ENCODE data around the gene TUBB.

TUBB gene

DNA sequence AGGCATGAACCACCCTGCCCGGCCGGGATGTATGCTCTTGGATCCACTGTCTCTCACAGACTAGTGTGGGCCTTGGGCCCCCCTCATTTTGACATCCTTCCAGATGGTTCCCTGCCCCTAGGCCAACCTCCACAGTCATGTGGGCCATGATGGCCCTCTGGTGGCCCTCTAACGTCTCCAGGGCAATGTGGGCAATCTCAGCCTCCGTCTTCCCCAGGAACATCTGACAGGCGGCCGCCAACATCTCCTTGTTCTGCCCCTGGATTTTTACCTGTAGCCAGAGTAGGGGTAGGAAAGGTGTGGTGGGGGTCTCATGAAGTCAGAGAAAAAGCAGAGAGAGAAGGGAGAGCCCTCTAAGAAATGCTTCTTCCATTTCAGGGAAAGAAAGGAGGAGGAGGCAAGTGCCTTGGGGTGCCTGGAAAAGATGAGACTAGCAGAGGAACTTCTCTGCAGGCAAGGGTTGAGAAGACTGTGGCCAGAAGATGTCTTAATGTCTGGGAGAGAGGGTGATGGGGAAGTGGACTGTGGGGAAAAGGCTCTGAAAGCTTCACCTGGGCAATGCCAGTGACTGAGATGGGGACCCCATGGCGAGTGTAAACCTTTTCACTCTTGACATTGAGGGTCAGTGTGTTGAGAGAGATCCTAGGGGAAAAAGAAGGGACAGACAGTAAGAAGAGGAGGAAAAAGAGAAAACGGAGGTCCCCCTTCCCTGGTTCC is 21.1 kb downstream of the TUBB start:
- TF ChIP-seq CEBPB (IDR thresholded peaks at IDR 0.05) (no peak), RAD21 (IDR thresholded peaks at IDR 0.05; ENCODE audit: low read depth) (no peak)

DNA sequence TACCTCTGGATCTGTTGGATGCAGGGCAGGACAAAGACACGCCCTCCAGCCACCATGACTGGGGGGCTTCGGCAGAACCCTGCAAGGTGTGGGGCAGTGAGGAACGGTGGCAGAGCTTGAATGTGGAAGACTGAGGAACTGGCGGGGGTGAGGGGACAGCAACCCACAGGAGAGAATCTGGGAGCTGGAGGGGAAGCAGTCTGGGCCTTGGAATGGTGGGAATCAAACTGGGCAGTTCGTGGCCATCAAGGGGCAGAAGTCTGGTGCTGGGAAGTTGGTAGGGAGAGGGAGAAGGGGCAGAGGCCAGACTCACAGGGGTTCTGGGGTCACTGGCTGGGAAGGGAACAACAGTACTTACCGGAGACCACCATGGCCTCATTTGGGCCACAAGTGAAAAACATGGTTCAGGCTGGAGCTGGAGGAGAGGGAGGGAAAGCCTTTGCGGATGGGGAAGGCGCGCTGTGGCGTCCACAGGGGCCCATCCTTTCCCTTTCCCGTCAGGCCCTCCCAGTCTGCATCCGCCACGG is 21.7 kb downstream of the TUBB start:
- no peak for TF ChIP-seq RAD21 (IDR thresholded peaks at IDR 0.05; ENCODE audit: low read depth)
- TF ChIP-seq EGR1 (IDR thresholded peaks at IDR 0.05): no peak
- TF ChIP-seq CEBPB (IDR thresholded peaks at IDR 0.05): no peak
- TF ChIP-seq, protein P1, sequence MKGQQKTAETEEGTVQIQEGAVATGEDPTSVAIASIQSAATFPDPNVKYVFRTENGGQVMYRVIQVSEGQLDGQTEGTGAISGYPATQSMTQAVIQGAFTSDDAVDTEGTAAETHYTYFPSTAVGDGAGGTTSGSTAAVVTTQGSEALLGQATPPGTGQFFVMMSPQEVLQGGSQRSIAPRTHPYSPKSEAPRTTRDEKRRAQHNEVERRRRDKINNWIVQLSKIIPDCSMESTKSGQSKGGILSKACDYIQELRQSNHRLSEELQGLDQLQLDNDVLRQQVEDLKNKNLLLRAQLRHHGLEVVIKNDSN (IDR thresholded peaks at IDR 0.05): no peak
- TF ChIP-seq, protein P2, sequence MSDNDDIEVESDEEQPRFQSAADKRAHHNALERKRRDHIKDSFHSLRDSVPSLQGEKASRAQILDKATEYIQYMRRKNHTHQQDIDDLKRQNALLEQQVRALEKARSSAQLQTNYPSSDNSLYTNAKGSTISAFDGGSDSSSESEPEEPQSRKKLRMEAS (IDR thresholded peaks at IDR 0.05): no peak
- TF ChIP-seq TEAD4 (IDR thresholded peaks at IDR 0.05): no peak
- TF ChIP-seq CREB1 (IDR thresholded peaks at IDR 0.05; ENCODE audit: low read depth): no peak
- no peak for TF ChIP-seq TAF1 (IDR thresholded peaks at IDR 0.05; ENCODE audit: low read depth)
- TF ChIP-seq NFIC (IDR thresholded peaks at IDR 0.05): no peak
- TF ChIP-seq EP300 (IDR thresholded peaks at IDR 0.05; ENCODE audit: borderline replicate concordance): no peak
- TF ChIP-seq, protein P3, sequence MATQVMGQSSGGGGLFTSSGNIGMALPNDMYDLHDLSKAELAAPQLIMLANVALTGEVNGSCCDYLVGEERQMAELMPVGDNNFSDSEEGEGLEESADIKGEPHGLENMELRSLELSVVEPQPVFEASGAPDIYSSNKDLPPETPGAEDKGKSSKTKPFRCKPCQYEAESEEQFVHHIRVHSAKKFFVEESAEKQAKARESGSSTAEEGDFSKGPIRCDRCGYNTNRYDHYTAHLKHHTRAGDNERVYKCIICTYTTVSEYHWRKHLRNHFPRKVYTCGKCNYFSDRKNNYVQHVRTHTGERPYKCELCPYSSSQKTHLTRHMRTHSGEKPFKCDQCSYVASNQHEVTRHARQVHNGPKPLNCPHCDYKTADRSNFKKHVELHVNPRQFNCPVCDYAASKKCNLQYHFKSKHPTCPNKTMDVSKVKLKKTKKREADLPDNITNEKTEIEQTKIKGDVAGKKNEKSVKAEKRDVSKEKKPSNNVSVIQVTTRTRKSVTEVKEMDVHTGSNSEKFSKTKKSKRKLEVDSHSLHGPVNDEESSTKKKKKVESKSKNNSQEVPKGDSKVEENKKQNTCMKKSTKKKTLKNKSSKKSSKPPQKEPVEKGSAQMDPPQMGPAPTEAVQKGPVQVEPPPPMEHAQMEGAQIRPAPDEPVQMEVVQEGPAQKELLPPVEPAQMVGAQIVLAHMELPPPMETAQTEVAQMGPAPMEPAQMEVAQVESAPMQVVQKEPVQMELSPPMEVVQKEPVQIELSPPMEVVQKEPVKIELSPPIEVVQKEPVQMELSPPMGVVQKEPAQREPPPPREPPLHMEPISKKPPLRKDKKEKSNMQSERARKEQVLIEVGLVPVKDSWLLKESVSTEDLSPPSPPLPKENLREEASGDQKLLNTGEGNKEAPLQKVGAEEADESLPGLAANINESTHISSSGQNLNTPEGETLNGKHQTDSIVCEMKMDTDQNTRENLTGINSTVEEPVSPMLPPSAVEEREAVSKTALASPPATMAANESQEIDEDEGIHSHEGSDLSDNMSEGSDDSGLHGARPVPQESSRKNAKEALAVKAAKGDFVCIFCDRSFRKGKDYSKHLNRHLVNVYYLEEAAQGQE (IDR thresholded peaks at IDR 0.05; ENCODE audit: low read depth): no peak
- TF ChIP-seq YY1 (IDR thresholded peaks at IDR 0.05; ENCODE audit: low read depth): no peak
- no peak for TF ChIP-seq FOXM1 (IDR thresholded peaks at IDR 0.05; ENCODE audit: borderline replicate concordance, low read depth)
- no peak for TF ChIP-seq ZBTB7A (IDR thresholded peaks at IDR 0.05; ENCODE audit: low read depth)
- no peak for TF ChIP-seq TCF12 (IDR thresholded peaks at IDR 0.05; ENCODE audit: low read depth)

DNA sequence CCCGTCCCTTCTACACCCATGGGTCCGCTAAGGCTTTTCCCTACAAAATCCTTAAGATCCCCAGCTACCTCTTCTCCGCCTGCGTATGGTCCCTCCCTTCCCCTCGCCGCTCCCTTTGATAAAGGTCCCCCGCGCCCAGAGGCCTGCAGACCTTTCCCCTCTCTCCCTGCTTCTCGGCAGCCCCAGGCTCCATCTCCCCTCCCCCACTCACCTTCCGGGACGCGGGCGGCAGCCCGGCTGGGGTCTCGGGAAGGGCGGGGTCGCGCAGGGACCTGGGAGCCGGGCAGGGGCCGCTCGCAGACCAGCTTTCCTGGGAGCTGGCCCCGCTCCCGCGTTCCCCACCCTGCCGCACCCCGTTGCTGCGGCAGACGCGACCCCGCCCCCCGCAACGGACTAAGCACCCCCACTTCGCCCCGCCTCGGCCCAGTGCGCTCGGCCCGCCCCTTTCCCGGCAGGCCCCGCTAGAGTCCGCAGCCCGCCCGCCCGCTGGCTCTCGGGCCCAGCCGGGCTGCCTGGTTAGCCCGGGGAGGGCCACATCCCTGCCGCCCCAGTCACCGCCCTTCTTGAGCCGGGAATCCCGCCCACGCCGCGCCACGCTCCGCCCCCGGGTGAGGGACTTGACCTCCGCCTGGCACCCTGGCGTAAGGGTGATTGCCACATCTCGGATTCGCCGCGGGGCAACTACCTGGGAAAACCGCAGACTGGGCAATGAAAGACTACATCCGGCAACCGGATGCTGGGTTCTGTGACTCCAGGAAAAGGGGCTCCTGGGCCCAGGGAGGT is 22.4 kb downstream of the TUBB start, which contains the start of gene FLOT1:
TSS of gene FLOT1 (minus strand) at position 372 of the 783 bp plus-strand sequence. CDS start 498 bp downstream, outside the sequence.
- TF ChIP-seq CEBPB (IDR thresholded peaks at IDR 0.05) (peak; percentile 98), TAF1 (IDR thresholded peaks at IDR 0.05; ENCODE audit: low read depth) (peak; percentile 61), TCF12 (IDR thresholded peaks at IDR 0.05; ENCODE audit: low read depth) (peak; percentile 92), ZBTB7A (IDR thresholded peaks at IDR 0.05; ENCODE audit: low read depth) (peak; percentile 65; the same call in 1 of the 2 replicates), EGR1 (IDR thresholded peaks at IDR 0.05) (peak; percentile 98), NFIC (IDR thresholded peaks at IDR 0.05) (peak; percentile 75), TEAD4 (IDR thresholded peaks at IDR 0.05) (peak; percentile 61; the same call in 1 of the 2 replicates), FOXM1 (IDR thresholded peaks at IDR 0.05; ENCODE audit: borderline replicate concordance, low read depth) (peak; percentile 71), CREB1 (IDR thresholded peaks at IDR 0.05; ENCODE audit: low read depth) (no peak; the same call in 1 of the 2 replicates), YY1 (IDR thresholded peaks at IDR 0.05; ENCODE audit: low read depth) (no peak; the same call in 1 of the 2 replicates), EP300 (IDR thresholded peaks at IDR 0.05; ENCODE audit: borderline replicate concordance) (peak; percentile 91)
- TF ChIP-seq, protein P2 (IDR thresholded peaks at IDR 0.05): no peak; the same call in 1 of the 2 replicates
- TF ChIP-seq, protein P1 (IDR thresholded peaks at IDR 0.05): 0 out of 2 replicates have a peak, but pooled peaks have one; percentile 13

DNA sequence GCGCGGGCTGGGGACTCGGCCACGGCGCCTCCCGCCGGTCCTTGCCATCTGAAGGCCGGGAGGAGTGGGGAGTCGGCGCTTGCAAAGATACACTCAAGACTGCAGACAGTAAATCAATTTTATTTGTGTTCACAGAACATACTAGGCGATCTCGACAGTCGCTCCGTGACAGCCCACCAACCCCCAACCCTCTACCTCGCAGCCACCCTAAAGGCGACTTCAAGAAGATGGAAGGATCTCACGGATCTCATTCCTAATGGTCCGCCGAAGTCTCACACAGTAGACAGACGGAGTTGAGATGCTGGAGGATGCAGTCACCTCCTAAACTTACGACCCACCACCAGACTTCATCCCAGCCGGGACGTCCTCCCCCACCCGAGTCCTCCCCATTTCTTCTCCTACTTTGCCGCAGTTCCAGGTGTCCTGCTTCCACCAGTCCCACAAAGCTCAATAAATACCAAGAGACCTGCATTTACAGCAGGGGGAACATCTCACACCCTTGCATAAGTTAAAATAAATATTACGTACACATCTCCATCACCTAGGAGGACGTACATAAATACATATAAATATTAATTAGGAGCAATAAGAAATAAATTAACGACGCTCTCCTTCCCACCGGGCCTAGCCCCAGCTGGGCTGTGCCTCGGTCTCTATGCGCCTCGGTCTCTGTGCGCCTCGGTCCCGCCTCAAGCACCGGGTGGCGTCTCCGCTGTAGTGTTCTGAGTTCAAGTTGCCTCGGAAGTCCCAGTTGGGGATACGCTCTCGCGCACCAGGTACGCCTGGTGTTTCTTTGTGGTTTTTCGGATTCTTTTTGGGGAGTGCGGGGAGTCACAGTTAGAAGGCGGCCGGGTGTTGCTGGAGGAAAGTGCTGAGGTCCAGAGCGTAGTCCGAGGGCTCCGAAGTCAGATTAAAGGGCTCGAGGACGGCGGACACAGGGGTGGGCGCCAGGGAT is 23.2 kb downstream of the TUBB start:
- no peak for TF ChIP-seq EGR1 (IDR thresholded peaks at IDR 0.05)
- TF ChIP-seq YY1 (IDR thresholded peaks at IDR 0.05; ENCODE audit: low read depth): no peak
- TF ChIP-seq, protein P1 (IDR thresholded peaks at IDR 0.05): no peak
- no peak for TF ChIP-seq EP300 (IDR thresholded peaks at IDR 0.05; ENCODE audit: borderline replicate concordance)
- TF ChIP-seq TEAD4 (IDR thresholded peaks at IDR 0.05): no peak
- no peak for TF ChIP-seq NFIC (IDR thresholded peaks at IDR 0.05)
- no peak for TF ChIP-seq RAD21 (IDR thresholded peaks at IDR 0.05; ENCODE audit: low read depth)
- TF ChIP-seq ZBTB7A (IDR thresholded peaks at IDR 0.05; ENCODE audit: low read depth): no peak

DNA sequence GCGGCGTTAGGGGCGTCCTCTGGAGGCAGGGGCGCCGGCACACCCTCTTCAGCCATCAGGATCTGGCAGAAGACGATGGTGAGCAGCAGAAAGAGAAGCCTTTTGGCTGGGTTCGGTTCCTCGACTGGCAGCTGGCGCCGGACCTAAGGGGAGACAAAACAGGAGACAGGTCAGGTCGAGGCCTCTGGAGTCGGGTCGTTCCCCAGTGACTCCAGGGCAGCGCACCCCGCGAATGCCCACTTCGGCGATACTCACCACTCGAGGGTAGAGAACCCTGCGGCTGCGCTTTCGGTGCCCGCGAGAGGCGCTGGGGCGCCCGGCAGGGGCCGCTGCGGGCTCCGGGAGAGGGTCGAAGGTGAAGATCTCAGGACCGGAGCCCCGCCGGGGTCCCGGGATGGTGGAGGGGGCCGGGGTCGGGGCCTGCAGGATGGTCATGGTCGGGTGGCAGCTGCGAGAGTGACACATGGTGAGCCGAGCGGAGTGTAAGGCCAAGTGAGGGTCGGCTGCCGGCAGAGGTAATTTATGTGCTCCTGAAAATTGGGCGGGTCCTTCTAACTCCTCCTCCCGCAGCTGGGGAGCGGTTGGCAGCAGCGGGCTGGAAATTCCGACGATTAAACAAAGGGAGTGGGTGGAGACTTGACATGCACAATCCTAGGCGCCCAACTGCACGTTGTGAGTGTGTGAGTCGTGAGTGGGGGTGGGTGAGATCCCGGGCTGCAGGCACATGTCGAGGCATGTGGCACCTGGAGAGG is 24.1 kb downstream of the TUBB start, which contains the start of gene IER3:
TSS of gene IER3 (minus strand) at position 494 of the 752 bp plus-strand sequence. CDS start at position 465, 29 bp downstream.
- TF ChIP-seq, protein P3 (IDR thresholded peaks at IDR 0.05; ENCODE audit: low read depth): no peak
- TF ChIP-seq NFIC (IDR thresholded peaks at IDR 0.05): no peak
- no peak for TF ChIP-seq RAD21 (IDR thresholded peaks at IDR 0.05; ENCODE audit: low read depth)
- no peak for TF ChIP-seq YY1 (IDR thresholded peaks at IDR 0.05; ENCODE audit: low read depth)
- no peak for TF ChIP-seq CREB1 (IDR thresholded peaks at IDR 0.05; ENCODE audit: low read depth)
- no peak for TF ChIP-seq TEAD4 (IDR thresholded peaks at IDR 0.05)
- TF ChIP-seq ZBTB7A (IDR thresholded peaks at IDR 0.05; ENCODE audit: low read depth): no peak
- TF ChIP-seq TCF12 (IDR thresholded peaks at IDR 0.05; ENCODE audit: low read depth): peak; percentile 18; the same call in 1 of the 2 replicates
- TF ChIP-seq EGR1 (IDR thresholded peaks at IDR 0.05): no peak
- TF ChIP-seq, protein P2 (IDR thresholded peaks at IDR 0.05): peak; percentile 71
- no peak for TF ChIP-seq TAF1 (IDR thresholded peaks at IDR 0.05; ENCODE audit: low read depth)
